Middle frontal gyrus (tissue), 1 donor: Measurements from ENCODE around the gene COMMD1.

Source experiments
- DNase-seq: peaks from one replicate; pipeline ENCODE4 v3.0.0-alpha.2; 2015; ENCODE audit warnings: low spot score; ENCODE audit errors: extremely low spot score

COMMD1 gene

GRCh38 chr2:62175728-62176127, 270.3 kb downstream of the COMMD1 start:
- DNase-seq, result no peak

GRCh38 chr2:62176801-62177200, 271.3 kb downstream of the COMMD1 start:
- DNase-seq, result no peak

GRCh38 chr2:62177392-62178049, 272.0 kb downstream of the COMMD1 start:
- DNase-seq, result no peak

- no peak for DNase-seq
Measured at GRCh38 chr2:62178741-62179271, 273.3 kb downstream of the COMMD1 start.

GRCh38 chr2:62180975-62181374, 275.5 kb downstream of the COMMD1 start:
- no peak for DNase-seq

- DNase-seq, result no peak
Measured at GRCh38 chr2:62181843-62182242, 276.4 kb downstream of the COMMD1 start.

GRCh38 chr2:62184512-62185230, 279.2 kb downstream of the COMMD1 start:
- DNase-seq, result no peak
